Karpas-422 (cell line): ENCODE measurements around the gene ELP4. TPM values are rescaled to one million over a fixed set of nuclear protein-coding genes. Genes with fewer than 3 reads are reported as not detected.

Experiments
- DNase-seq: peaks from one replicate; pipeline ENCODE4 v3.0.0-alpha.2; 2015
- H2AFZ ChIP-seq: fragments of 200-600 bp; sonication (generic); 2 replicates; pipeline ENCODE4 v1.6.1; 2014; ENCODE audit warnings: antibody characterized with exemption, low read length, mixed read lengths
- H3K27ac ChIP-seq: fragments of 200-600 bp; sonication (generic); 2 replicates; pipeline ENCODE4 v1.5.1; 2014; ENCODE audit warnings: mild to moderate bottlenecking, low read length, moderate library complexity
- H3K27me3 ChIP-seq: fragments of 200-600 bp; sonication (generic); 2 replicates; pipeline ENCODE4 v1.6.1; 2014; ENCODE audit warnings: low read length, mixed read lengths
- H3K36me3 ChIP-seq: fragments of 200-600 bp; sonication (generic); 2 replicates; pipeline ENCODE4 v1.6.1; 2014; ENCODE audit warnings: low read length, mixed read lengths; ENCODE audit not compliant: insufficient read depth
- H3K4me1 ChIP-seq: fragments of 200-600 bp; sonication (generic); 2 replicates; pipeline ENCODE4 v1.6.1; 2014; ENCODE audit warnings: mild to moderate bottlenecking, low read length, mixed read lengths
- H3K4me2 ChIP-seq: fragments of 200-600 bp; sonication (generic); 2 replicates; pipeline ENCODE4 v1.6.1; 2014; ENCODE audit warnings: low read length, low read depth, mild to moderate bottlenecking; ENCODE audit not compliant: poor library complexity, severe bottlenecking
- H3K4me3 ChIP-seq: fragments of 200-600 bp; sonication (generic); 2 replicates; pipeline ENCODE4 v1.5.1; 2014; ENCODE audit warnings: mild to moderate bottlenecking, antibody characterized with exemption, low read length, mixed read lengths
- H3K79me2 ChIP-seq: fragments of 200-600 bp; sonication (generic); 2 replicates; pipeline ENCODE4 v1.6.1; 2014; ENCODE audit warnings: mild to moderate bottlenecking, low read length, mixed read lengths
- H3K9ac ChIP-seq: fragments of 200-600 bp; sonication (generic); 2 replicates; pipeline ENCODE4 v1.6.0; 2014; ENCODE audit warnings: low read length
- H3K9me2 ChIP-seq: fragments of 200-600 bp; sonication (generic), shearing (Covaris generic); replicated peaks from 2 replicates; pipeline ENCODE4 v1.6.0; 2014; ENCODE audit warnings: mild to moderate bottlenecking, low read length, moderate library complexity; ENCODE audit not compliant: insufficient read depth
- H3K9me3 ChIP-seq: fragments of 300-700, 200-600 bp; sonication (generic); 2 replicates; pipeline ENCODE4 v1.6.1; 2014; ENCODE audit warnings: low read length, mixed read lengths
- H4K20me1 ChIP-seq: fragments of 200-600 bp; sonication (generic); 2 replicates; pipeline ENCODE4 v1.6.1; 2014; ENCODE audit warnings: mild to moderate bottlenecking, antibody characterized with exemption, low read length, low read depth; ENCODE audit not compliant: insufficient read depth
- total RNA-seq: library from RNA; depleted of rRNA; stranded (reverse); fragments of >200 nt; shearing (Covaris generic); gene quantifications from 2 replicates; pipeline ENCODE4 v1.2.3, GENCODE V29; 2014; ENCODE audit warnings: low replicate concordance; rRNA removed

Gene ELP4
- total RNA-seq, 1 experiment from 2014 or later = 87.1 TPM

DNA sequence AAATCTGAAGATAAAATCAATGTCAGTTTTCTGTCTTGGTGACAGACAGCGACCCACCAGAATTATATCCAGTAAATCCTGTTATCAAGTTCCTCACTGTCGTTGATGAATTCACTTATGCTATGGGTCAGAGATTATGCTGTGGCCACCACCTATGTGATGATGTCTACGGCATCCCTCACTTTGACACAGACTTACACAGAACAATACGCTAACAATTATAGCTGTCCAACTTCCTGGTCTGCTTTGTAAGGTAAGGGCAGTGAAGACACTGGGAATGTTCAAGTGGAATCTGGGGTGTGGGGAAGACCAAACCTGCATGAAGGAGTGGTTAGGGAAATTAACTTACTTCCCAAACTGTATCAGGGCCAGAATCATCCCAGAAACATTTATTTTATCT, 320.8 kb downstream of the ELP4 start:
- Histone ChIP-seq H3K27ac (no peak overlapping the region), H3K4me2 (no peak overlapping the region), H3K9me3 (no peaks in the 10 kb centered on the region), H3K4me3 (no peak overlapping the region), H2AFZ (no peak overlapping the region), H3K4me1 (no peaks in the 10 kb centered on the region), H4K20me1 (no peaks in the 10 kb centered on the region), H3K79me2 (no peaks in the 10 kb centered on the region), H3K9ac (no peak overlapping the region), H3K36me3 (no peaks in the 10 kb centered on the region), H3K9me2 (no peaks in the 10 kb centered on the region), H3K27me3 (no peaks in the 10 kb centered on the region)
- no peak for DNase-seq

DNA sequence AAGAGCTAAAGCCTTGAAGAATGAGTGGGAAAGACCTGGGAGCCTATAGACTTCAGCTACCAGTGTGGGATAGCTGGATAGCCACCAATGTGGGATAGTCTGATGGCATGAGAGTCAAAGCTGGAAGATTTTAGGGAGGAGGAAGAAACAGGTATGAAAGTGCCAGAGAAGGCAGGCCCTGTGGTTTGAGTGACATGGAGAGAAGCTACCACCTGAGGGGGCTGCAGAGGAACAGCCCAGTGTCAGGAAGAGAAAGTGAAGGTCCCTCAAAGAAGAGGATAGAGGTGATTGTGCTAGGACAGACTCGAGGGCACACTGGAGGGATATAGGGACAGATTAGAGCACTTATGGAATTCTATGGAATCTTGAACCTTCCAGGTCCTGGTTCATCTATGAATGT, 324.7 kb downstream of the ELP4 start:
- H3K4me1 ChIP-seq = no peaks in the 10 kb centered on the region
- H3K9me3 ChIP-seq = no peaks in the 10 kb centered on the region
- H3K79me2 ChIP-seq = no peaks in the 10 kb centered on the region
- H3K4me2 ChIP-seq = no peak overlapping the region
- no peak overlapping the region for H3K4me3 ChIP-seq
- no peaks in the 10 kb centered on the region for H3K36me3 ChIP-seq
- H3K27me3 ChIP-seq = no peaks in the 10 kb centered on the region
- H3K27ac ChIP-seq = no peak overlapping the region
- H4K20me1 ChIP-seq = no peaks in the 10 kb centered on the region
- H2AFZ ChIP-seq = no peak overlapping the region
- peak; percentile 45 for DNase-seq
- H3K9me2 ChIP-seq = no peaks in the 10 kb centered on the region
- H3K9ac ChIP-seq = no peak overlapping the region

Other genes starting within 250 kb of the ELP4 start
- gene DCDC1, start 140.0 kb upstream of the ELP4 start, total RNA-seq = not detected in 2 replicates
- 24.6 and 50.6 TPM in 2 replicates for gene DNAJC24, start 139.9 kb upstream of the ELP4 start, total RNA-seq
- gene IMMP1L, start 145 bp upstream of the ELP4 start, total RNA-seq = 63.1 and 83.4 TPM in 2 replicates